ENCODE data around the gene CDC7.

DNA sequence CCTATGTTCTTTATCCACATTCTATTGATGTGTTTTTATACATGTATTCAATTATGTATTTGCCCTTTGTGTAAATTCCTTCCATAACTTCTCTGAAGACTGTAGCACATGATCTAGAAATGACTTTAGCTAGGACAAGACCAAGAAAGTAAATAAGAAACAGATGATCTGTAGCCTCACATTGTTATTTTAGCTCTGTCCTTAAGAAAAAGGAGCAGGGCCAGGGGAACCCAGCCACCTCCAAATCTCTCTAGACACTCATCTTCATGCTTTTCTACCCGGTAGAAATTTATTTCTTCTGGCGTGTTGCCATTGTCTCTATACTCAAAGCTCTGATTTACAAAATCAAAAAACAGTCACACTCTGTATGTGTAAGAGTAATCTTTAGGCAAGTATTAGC is 27.1 kb downstream of the CDC7 start:
- TF ChIP-seq OSR1 (CRISPR knock-in tag; IDR thresholded peaks at IDR 0.05), result no peak
- TF ChIP-seq ARNTL (CRISPR knock-in tag; IDR thresholded peaks at IDR 0.05; ENCODE audit: borderline replicate concordance, low read depth), result no peak
- TF ChIP-seq CREB5 (CRISPR knock-in tag; IDR thresholded peaks at IDR 0.05; ENCODE audit: low read depth), result no peak
- TF ChIP-seq RARB (CRISPR knock-in tag; IDR thresholded peaks at IDR 0.05), result no peak
- TF ChIP-seq GLIS3 (CRISPR knock-in tag; IDR thresholded peaks at IDR 0.05), result no peak
- no peak for TF ChIP-seq ESRRG (CRISPR knock-in tag; IDR thresholded peaks at IDR 0.05)
- TF ChIP-seq ZFP3 (CRISPR knock-in tag; IDR thresholded peaks at IDR 0.05), result no peak
- TF ChIP-seq PPARA (CRISPR knock-in tag; IDR thresholded peaks at IDR 0.05; ENCODE audit: borderline replicate concordance), result no peak
- no peak for TF ChIP-seq ZNF70 (CRISPR knock-in tag; IDR thresholded peaks at IDR 0.05)
